Ovary (tissue), 3 donors: Measurements from ENCODE around the gene RIGI.

Experiments
- CTCF ChIP-seq, 3 donors: fragments of 450-650 bp in 2 of 3; fragments of 200-600 bp in 1 of 3; IDR thresholded peaks; one replicate each; pipeline versions ENCODE4 v1.5.1 to v1.8.0; 2016 to 2022; ENCODE audit warnings: antibody characterized with exemption in 3 of 3, mild to moderate bottlenecking in 1 of 3
- POLR2A ChIP-seq: fragments of 450-650 bp; IDR thresholded peaks from one replicate; pipeline ENCODE4 v1.6.1; 2017; ENCODE audit warnings: antibody characterized with exemption, mild to moderate bottlenecking, moderate library complexity
- donor health status: DM: no; HTN: no; CAD: no.

- TF ChIP-seq POLR2A: no peak
- TF ChIP-seq CTCF (IDR thresholded peaks at IDR 0.05): no peak
These were observed 40.0 kb upstream of the RIGI start for GRCh38 chr9:32565967-32566366.
